Measurements from ENCODE around the gene MYBPHL.

The MYBPHL gene

DNA sequence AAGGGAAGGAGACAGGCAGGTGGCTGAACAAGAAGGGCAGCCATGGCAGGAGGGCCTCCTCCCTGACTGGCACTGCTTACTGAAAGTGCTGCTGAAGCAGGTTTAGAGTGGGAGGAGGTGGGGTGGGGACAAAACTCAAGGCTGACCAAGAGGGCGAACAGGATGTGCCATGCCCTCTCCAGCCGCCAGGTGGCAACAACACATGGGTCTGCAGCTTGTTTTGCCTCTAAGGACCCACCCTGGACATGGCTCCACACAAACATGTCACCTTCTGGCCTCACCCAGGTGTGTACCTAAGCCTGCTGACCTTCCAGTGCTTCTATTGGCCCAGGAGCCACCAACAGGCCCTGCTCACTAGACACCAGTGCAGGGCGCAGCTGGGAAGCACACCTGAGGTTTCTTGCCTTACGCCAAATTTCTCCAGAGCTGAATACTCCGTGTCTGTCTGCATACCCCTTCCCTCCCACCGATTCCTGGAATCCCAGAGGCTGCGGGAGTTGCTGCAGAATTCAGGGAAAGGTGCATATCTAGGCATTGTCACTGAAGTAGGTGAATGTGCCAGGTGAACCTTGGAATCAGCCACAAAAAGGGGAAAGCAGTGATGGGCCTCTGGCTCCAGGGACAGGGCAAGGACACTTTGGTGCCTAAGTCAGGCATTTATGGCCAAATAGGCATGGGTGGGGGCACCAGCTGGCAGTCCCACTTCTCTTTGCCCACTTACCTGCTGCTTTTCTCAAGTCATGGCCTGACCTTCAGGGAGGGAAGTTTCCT is 29.2 kb downstream of the MYBPHL start:
- TF ChIP-seq CTCF (IDR thresholded peaks at IDR 0.05; ENCODE audit: control extremely low read depth, extremely low read depth, low read depth, missing control alignments): peak; percentile 91
- ChIA-PET POLR2A (interaction anchor here (0.6 kb wide), 1 partner anchor 378 kb away, joined by 4 read pairs; the partner anchor contains the start of gene GSTM4), CTCF (interaction anchor here (0.7 to 6.1 kb wide), 44 partner anchors 8 to 733 kb away, joined by 3 to 197 read pairs (median 4); partner anchors contain the start of genes AMIGO1, ATXN7L2, CELSR2 and CYB561D1)
- peak; percentile 88 for DNase-seq (ENCODE audit: extremely low spot score)

DNA sequence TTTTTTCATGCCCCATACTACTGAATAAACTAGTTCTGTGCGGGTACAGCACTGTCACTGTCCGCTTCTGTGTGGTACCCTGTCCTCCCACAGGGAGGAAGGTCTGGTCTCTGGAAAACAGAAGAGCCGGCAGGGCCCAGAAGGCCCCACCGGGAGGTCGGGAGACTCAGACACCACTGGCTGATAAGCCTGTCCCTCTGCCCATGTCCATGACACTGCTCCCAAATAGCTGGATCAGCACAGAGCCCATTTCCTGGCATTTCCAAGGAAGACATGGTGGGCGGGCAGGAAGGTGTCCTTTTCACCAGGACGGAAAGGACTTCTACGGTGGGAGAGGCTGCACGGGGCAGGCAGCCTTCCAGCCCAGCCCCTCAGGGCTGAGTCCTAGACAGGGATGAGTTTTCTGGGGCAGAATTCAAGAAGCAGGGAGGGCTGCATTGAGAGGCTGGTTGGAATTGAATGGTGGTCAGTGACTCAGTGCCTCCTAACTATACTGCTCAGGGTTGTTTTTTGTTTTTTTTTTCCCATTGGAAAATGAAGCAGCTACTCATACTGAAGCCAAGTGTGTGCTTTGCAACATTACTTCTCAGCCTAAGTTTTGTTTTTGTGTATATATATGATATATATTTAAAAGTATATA is 31.0 kb downstream of the MYBPHL start:
- DNase-seq (ENCODE audit: extremely low spot score): no peak
- no peak for TF ChIP-seq CTCF (IDR thresholded peaks at IDR 0.05; ENCODE audit: control extremely low read depth, extremely low read depth, low read depth, missing control alignments)
- CTCF ChIA-PET: interaction anchor here (0.9 to 6.1 kb wide), 12 partner anchors 10 to 256 kb away, joined by 3 to 197 read pairs (median 9); partner anchors contain the start of genes MYBPHL and SORT1
- POLR2A ChIA-PET: no interaction called here

DNA sequence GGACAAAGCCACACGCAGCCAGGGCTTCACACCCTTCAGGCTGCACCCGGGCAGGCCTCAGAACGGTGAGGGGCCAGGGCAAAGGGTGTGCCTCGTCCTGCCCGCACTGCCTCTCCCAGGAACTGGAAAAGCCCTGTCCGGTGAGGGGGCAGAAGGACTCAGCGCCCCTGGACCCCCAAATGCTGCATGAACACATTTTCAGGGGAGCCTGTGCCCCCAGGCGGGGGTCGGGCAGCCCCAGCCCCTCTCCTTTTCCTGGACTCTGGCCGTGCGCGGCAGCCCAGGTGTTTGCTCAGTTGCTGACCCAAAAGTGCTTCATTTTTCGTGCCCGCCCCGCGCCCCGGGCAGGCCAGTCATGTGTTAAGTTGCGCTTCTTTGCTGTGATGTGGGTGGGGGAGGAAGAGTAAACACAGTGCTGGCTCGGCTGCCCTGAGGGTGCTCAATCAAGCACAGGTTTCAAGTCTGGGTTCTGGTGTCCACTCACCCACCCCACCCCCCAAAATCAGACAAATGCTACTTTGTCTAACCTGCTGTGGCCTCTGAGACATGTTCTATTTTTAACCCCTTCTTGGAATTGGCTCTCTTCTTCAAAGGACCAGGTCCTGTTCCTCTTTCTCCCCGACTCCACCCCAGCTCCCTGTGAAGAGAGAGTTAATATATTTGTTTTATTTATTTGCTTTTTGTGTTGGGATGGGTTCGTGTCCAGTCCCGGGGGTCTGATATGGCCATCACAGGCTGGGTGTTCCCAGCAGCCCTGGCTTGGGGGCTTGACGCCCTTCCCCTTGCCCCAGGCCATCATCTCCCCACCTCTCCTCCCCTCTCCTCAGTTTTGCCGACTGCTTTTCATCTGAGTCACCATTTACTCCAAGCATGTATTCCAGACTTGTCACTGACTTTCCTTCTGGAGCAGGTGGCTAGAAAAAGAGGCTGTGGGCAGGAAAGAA is 32.0 kb downstream of the MYBPHL start:
- ChIA-PET CTCF (interaction anchor here (2.5 to 6.1 kb wide), 2 partner anchors 11 to 124 kb away, joined by 12 to 197 read pairs; partner anchors contain the start of gene SORT1), POLR2A (no interaction called here)
- no peak for DNase-seq (ENCODE audit: extremely low spot score)

GRCh38 chr1:109273570-109274288 is 33.1 kb downstream of the MYBPHL start:
- no peak for DNase-seq (ENCODE audit: extremely low spot score)
- TF ChIP-seq CTCF (IDR thresholded peaks at IDR 0.05; ENCODE audit: control extremely low read depth, extremely low read depth, low read depth, missing control alignments): no peak
- CTCF ChIA-PET: interaction anchor here (1.1 kb wide), 1 partner anchor 217 kb away, joined by 4 read pairs; no protein-coding TSS in a partner anchor
- POLR2A ChIA-PET: no interaction called here

More for the DNA sequence above, 32.0 kb downstream of the MYBPHL start:
- no peak for TF ChIP-seq CTCF (IDR thresholded peaks at IDR 0.05; ENCODE audit: control extremely low read depth, extremely low read depth, low read depth, missing control alignments)

GRCh38 chr1:109272831-109273547 is 33.8 kb downstream of the MYBPHL start:
- CTCF ChIA-PET: interaction anchor here (1.1 to 1.7 kb wide), 2 partner anchors 126 to 217 kb away, joined by 4 to 5 read pairs; no protein-coding TSS in a partner anchor
- TF ChIP-seq CTCF (IDR thresholded peaks at IDR 0.05; ENCODE audit: control extremely low read depth, extremely low read depth, low read depth, missing control alignments): no peak
- no peak for DNase-seq (ENCODE audit: extremely low spot score)
- POLR2A ChIA-PET: no interaction called here

Measured in GM10248 (cell line).